LHCN-M2 (cell line): ENCODE measurements around the gene ZNF639. TPM values are rescaled to one million over a fixed set of nuclear protein-coding genes. Genes with fewer than 3 reads are reported as not detected.

Experiments
- total RNA-seq: library from RNA; depleted of rRNA; stranded (reverse); fragments of >200 nt; gene quantifications from 2 replicates; pipeline ENCODE4 v1.2.3, GENCODE V29; 2014; rRNA removed

ZNF639 gene
- total RNA-seq, 1 experiment from 2014 or later = 46.0 TPM

Other genes with a start within 250 kb of the ZNF639 start
- 16.5 and 22.8 TPM in 2 replicates for gene PIK3CA, start 174.7 kb upstream of the ZNF639 start, total RNA-seq
- 0.63 and 1.2 TPM in 2 replicates for gene KCNMB3, start 71.9 kb upstream of the ZNF639 start, total RNA-seq
- 38.3 and 46.0 TPM in 2 replicates for gene MFN1, start 24.7 kb downstream of the ZNF639 start, total RNA-seq
- 42.7 and 46.2 TPM in 2 replicates for gene GNB4, start 128.4 kb downstream of the ZNF639 start, total RNA-seq
- 171 and 199 TPM in 2 replicates for gene ACTL6A, start 239.9 kb downstream of the ZNF639 start, total RNA-seq